GM12878 (cell line): ENCODE measurements around the gene ZNF701. TPM values are rescaled to one million over a fixed set of nuclear protein-coding genes. Genes with fewer than 3 reads are reported as not detected.

Experiments
- ATAC-seq: fragments of 200-7000 bp; cut with Tn5 transposase; 3 replicates; pipeline ENCODE4 v1.9.1; 2020; ENCODE audit warnings: mild to moderate bottlenecking, moderate library complexity
- BruUV-seq: library from RNA; stranded (reverse); fragments of 400-500 nt; replicated peaks from 2 replicates; lab custom pipeline; 2021; lab: Mats Ljungman, UMichigan
- CTCF ChIA-PET: fragments of 300-600 bp; sonication (Branson Sonifier 250); formaldehyde crosslinking; extraction: SDS; loops from one replicate; lab custom pipeline; 2021; ENCODE audit warnings: inconsistent platforms; lab: Yijun Ruan, JAX
- POLR2A ChIA-PET: fragments of 350-600 bp; formaldehyde crosslinking; extraction: SDS; loops from one replicate; lab custom pipeline; 2021; ENCODE audit warnings: inconsistent platforms; lab: Charles Lee
- RAD21 ChIA-PET: fragments of 300-600 bp; sonication (Branson Sonifier 250); formaldehyde crosslinking; loops from one replicate; lab custom pipeline; 2023; ENCODE audit warnings: antibody characterized with exemption; ENCODE audit not compliant: unreplicated experiment; lab: Charles Lee
- SMC1A ChIA-PET: fragments of 300-600 bp; sonication (Branson Sonifier 250); formaldehyde crosslinking; loops from one replicate; lab custom pipeline; 2023; ENCODE audit not compliant: unreplicated experiment, uncharacterized antibody; lab: Charles Lee
- DNase-seq: peaks from one replicate; pipeline ENCODE4 v3.0.0-alpha.2; 2011; ENCODE audit warnings: low read depth, low spot score
- FAIRE-seq: peaks from 3 replicates; lab custom pipeline; 2011; peaks lifted over from hg19 to GRCh38; lab: Jason Lieb, UNC
- H2AFZ ChIP-seq: 2 replicates; pipeline ENCODE4 v1.6.0; 2011; ENCODE audit warnings: low read depth, low read length, control low read depth; ENCODE audit not compliant: control insufficient read depth
- H3K27ac ChIP-seq: 2 replicates; pipeline ENCODE4 v1.5.1; 2011; ENCODE audit warnings: control low read depth; ENCODE audit not compliant: control insufficient read depth, insufficient read depth
- H3K27me3 ChIP-seq, 2 experiments: replicated peaks in 1 of 2; 2 replicates each; pipeline versions ENCODE4 v1.6.0 to v1.6.1; 2011; ENCODE audit warnings: low read length in 1 of 2; ENCODE audit not compliant: control insufficient read depth in 2 of 2, insufficient read depth in 2 of 2
- H3K36me3 ChIP-seq, 2 experiments: 2 replicates each; pipeline ENCODE4 v1.5.1; 2011; ENCODE audit warnings: low read length in 1 of 2; ENCODE audit not compliant: control insufficient read depth in 2 of 2, insufficient read depth in 2 of 2
- H3K4me1 ChIP-seq: 2 replicates; pipeline ENCODE4 v1.6.1; 2011; ENCODE audit warnings: mild to moderate bottlenecking, low read length, moderate library complexity, mixed read lengths; ENCODE audit not compliant: control insufficient read depth, insufficient read depth
- H3K4me2 ChIP-seq: 2 replicates; pipeline ENCODE4 v1.6.0; 2011; ENCODE audit warnings: control low read depth; ENCODE audit not compliant: control insufficient read depth, insufficient read depth
- H3K4me3 ChIP-seq: fragments of 200-600 bp; sonication (generic); 2 replicates; pipeline ENCODE4 v1.5.1; 2016
- H3K79me2 ChIP-seq: 2 replicates; pipeline ENCODE4 v1.6.0; 2011; ENCODE audit warnings: low read length; ENCODE audit not compliant: control insufficient read depth, insufficient read depth
- H3K9ac ChIP-seq: 2 replicates; pipeline ENCODE4 v1.8.0; 2011; ENCODE audit warnings: low read length, control low read depth, mixed read lengths; ENCODE audit not compliant: control insufficient read depth, insufficient read depth
- H3K9me3 ChIP-seq: replicated peaks from 3 replicates; pipeline ENCODE4 v1.5.1; 2011; ENCODE audit warnings: mild to moderate bottlenecking, low read length; ENCODE audit not compliant: control insufficient read depth, insufficient read depth
- H4K20me1 ChIP-seq: 2 replicates; pipeline ENCODE4 v1.6.0; 2011; ENCODE audit not compliant: control insufficient read depth, insufficient read depth
- ATF7 ChIP-seq: fragments of 450-650 bp; IDR thresholded peaks from 2 replicates; pipeline ENCODE4 v1.6.1; 2016; ENCODE audit warnings: low read depth, mild to moderate bottlenecking
- CREB1 ChIP-seq: IDR thresholded peaks from 2 replicates; pipeline ENCODE4 v1.6.1; 2012; ENCODE audit warnings: low read depth, mild to moderate bottlenecking, inconsistent platforms
- CREM ChIP-seq: IDR thresholded peaks from 2 replicates; pipeline ENCODE4 v1.6.1; 2014; ENCODE audit warnings: antibody characterized with exemption, low read depth
- DPF2 ChIP-seq: fragments of 450-650 bp; IDR thresholded peaks from 2 replicates; pipeline ENCODE4 v1.6.1; 2017; ENCODE audit warnings: mild to moderate bottlenecking
- EED ChIP-seq: sonication (generic); IDR thresholded peaks from 2 replicates; pipeline ENCODE4 v1.6.1; 2016; ENCODE audit warnings: antibody characterized with exemption, low read depth
- GATAD2B ChIP-seq: fragments of 450-650 bp; conservative IDR thresholded peaks from 2 replicates; pipeline ENCODE4 v1.6.1; 2017; ENCODE audit warnings: low read depth, mild to moderate bottlenecking, moderate library complexity
- JUNB ChIP-seq: IDR thresholded peaks from 2 replicates; pipeline ENCODE4 v1.6.1; 2016; ENCODE audit warnings: antibody characterized with exemption, mild to moderate bottlenecking
- KDM1A ChIP-seq: fragments of 200-600 bp; sonication (generic); IDR thresholded peaks from 2 replicates; pipeline ENCODE4 v1.6.1; 2016; ENCODE audit warnings: borderline replicate concordance
- MEF2B ChIP-seq: fragments of 450-650 bp; IDR thresholded peaks from 2 replicates; pipeline ENCODE4 v1.6.1; 2018; ENCODE audit warnings: mild to moderate bottlenecking, moderate library complexity; ENCODE audit not compliant: partially characterized antibody, poor library complexity, severe bottlenecking
- NR2C2 ChIP-seq: IDR thresholded peaks from 2 replicates; pipeline ENCODE4 v1.6.1; 2011; ENCODE audit warnings: borderline replicate concordance, low read depth; ENCODE audit not compliant: control insufficient read depth, insufficient read length
- POLR2AphosphoS5 ChIP-seq: IDR thresholded peaks from 2 replicates; pipeline ENCODE4 v1.6.1; 2011; ENCODE audit warnings: mild to moderate bottlenecking, low read length, inconsistent platforms
- RAD21 ChIP-seq: IDR thresholded peaks from 2 replicates; pipeline ENCODE4 v1.6.1; 2011; ENCODE audit warnings: mild to moderate bottlenecking, low read depth, low read length, moderate library complexity; ENCODE audit not compliant: insufficient read depth
- RUNX3 ChIP-seq: IDR thresholded peaks from 2 replicates; pipeline ENCODE4 v1.6.1; 2012; ENCODE audit warnings: low read length, inconsistent platforms
- SP1 ChIP-seq: IDR thresholded peaks from one replicate; pipeline ENCODE4 v1.6.1; 2011; ENCODE audit warnings: low read depth, low read length
- SREBF1 ChIP-seq: IDR thresholded peaks from 2 replicates; pipeline ENCODE4 v1.6.1; 2012; ENCODE audit warnings: mild to moderate bottlenecking, low read length
- TAF1 ChIP-seq: IDR thresholded peaks from 2 replicates; pipeline ENCODE4 v1.6.1; 2011; ENCODE audit warnings: mild to moderate bottlenecking, low read depth, low read length, borderline replicate concordance
- ZNF217 ChIP-seq: fragments of 450-650 bp; IDR thresholded peaks from 2 replicates; pipeline ENCODE4 v1.6.1; 2017; ENCODE audit warnings: antibody characterized with exemption, mild to moderate bottlenecking
- WGBS: methylation state at CpG from one replicate; pipeline ENCODE4 v1.1.6; 2016; ENCODE audit warnings: low lambda C conversion rate; ENCODE audit not compliant: insufficient replicate concordance, insufficient coverage; ENCODE audit errors: missing lambda C conversion rate; 5-methylcytosine and 5-hydroxymethylcytosine counted together
- in situ Hi-C: fragments of 300-500 bp; cut with MboI; formaldehyde crosslinking; loops from 9 replicates; pipeline ENCODE4 v1.14.3; 2018; ENCODE audit warnings: mixed read lengths
- intact Hi-C: fragments of 100-400 bp; cut with micrococcal nuclease; formaldehyde crosslinking; loops from one replicate; pipeline ENCODE4 v1.14.2; 2022; ENCODE audit not compliant: unreplicated experiment
- polyA plus RNA-seq, 11 experiments: library from polyadenylated mRNA; depleted of rRNA in 4 of 11; unstranded in 6 of 11; stranded (reverse) in 5 of 11; fragments of >200 nt; fragmentation: Nextera tagmentation in 4 of 11; fragmentation: Illumina TruSeq in 1 of 11; extraction: Ambion mirVana in 4 of 11; extraction: Trizol in 1 of 11; gene quantifications; 1 replicate in 1 of 11; 2 replicates in 10 of 11; pipeline versions ENCODE4 v1.2.1 to v1.2.3, GENCODE V29; 2011 to 2016; ENCODE audit warnings: inconsistent platforms in 2 of 11, missing spikeins in 2 of 11, low read depth in 1 of 11
- total RNA-seq, 4 experiments: library from RNA; depleted of rRNA in 3 of 4; stranded (reverse); fragments of >200 nt in 3 of 4; fragmentation: Illumina TruSeq in 1 of 4; extraction: Trizol in 1 of 4; gene quantifications; 2 replicates each; pipeline versions ENCODE4 v1.2.1 to v1.2.3, GENCODE V29; 2013 to 2021
- TF ChIP-seq, protein P1 (sequence below), 3 experiments: IDR thresholded peaks in 2 of 3; conservative IDR thresholded peaks in 1 of 3; 2 replicates each; pipeline ENCODE4 v1.5.1; 2011; ENCODE audit warnings: low read depth in 3 of 3, low read length in 3 of 3, mild to moderate bottlenecking in 3 of 3, control low read depth in 2 of 3, moderate library complexity in 2 of 3, inconsistent platforms in 1 of 3, mixed read lengths in 1 of 3; ENCODE audit not compliant: control insufficient read depth in 2 of 3, insufficient read depth in 1 of 3; ENCODE audit errors: extremely low read depth in 1 of 3
- TF ChIP-seq, protein P2 (sequence below): fragments of 450-650 bp; formaldehyde crosslinking; IDR thresholded peaks from 2 replicates; pipeline ENCODE4 v1.5.0; 2022; ENCODE audit warnings: mild to moderate bottlenecking, missing genetic modification characterization

Gene ZNF701
- total and polyA plus RNA-seq, 10 of the 15 experiments (the other 5 are each of a cell fraction or from before 2014, with no cell fraction given): 3.1 to 18.1 (median 8.0) TPM

DNA sequence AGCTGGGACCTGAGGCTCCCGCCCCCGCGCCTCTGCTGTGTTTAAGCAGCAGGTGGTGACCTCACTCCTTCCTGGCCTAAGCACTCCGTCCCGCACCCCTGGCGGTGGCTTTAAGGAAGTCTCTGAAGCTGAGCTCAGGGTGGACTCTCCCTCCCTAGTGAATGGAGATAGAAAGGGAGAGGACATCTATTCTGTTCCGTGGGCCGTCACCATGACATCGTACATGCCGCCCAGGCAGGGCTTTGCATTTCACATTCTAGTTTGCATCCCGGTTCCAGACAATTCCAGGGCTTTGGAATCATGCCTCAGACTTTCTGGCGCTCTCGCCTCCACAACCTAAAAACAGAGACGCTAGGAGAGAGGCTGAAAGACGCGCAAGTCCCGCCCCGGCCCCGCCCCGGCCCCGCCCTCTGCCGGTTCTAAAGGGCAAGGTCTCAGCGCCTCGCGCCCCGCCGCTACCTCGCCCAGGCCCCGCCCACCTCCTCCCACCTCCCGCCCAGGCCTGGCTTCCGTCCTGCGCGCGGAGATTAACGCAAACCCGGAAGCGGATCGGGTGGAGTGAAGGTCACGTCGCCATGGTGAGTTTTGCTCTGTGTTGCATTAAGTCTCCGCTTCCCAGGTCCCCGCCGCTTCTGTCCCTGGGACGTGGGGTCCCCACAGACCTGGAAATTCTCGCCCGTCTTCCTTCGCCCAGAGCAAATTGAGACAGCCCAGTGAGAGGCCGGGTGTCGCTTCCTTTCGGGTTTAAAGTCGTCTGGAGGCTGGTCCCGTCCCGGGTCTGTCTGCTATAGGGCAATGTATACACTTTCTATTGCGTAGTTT is 42.7 kb upstream of the ZNF701 start, which contains the start of gene ZNF808:
TSS of gene ZNF808 (plus strand) at position 535 of the 822 bp plus-strand sequence. CDS start 15,617 bp downstream, outside the sequence.
- 0% methylated on average over 49 of the region's 54 CpGs for WGBS
- SMC1A ChIA-PET: interaction anchor here (0.6 to 1.6 kb wide), 3 partner anchors 10 to 220 kb away, joined by 3 read pairs; no protein-coding TSS in a partner anchor
- Histone ChIP-seq H3K4me2 (peak within 1 kb of the TSS; percentile 93), H3K27me3 (no peaks in the 10 kb centered on the region), H3K4me1 (no peaks in the 10 kb centered on the region; the same call in 1 of the 2 replicates), H3K36me3 (no peaks in the 10 kb centered on the region; a peak in 1 of 4 replicates), H3K4me3 (peak within 1 kb of the TSS; percentile 79), H3K9me3 (no peaks in the 10 kb centered on the region; the same call in 1 of the 3 replicates), H3K79me2 (peaks cover 22% of the 10 kb centered on the region), H4K20me1 (no peaks in the 10 kb centered on the region), H3K27ac (peak within 1 kb of the TSS; percentile 92), H3K9ac (peak within 1 kb of the TSS; percentile 98), H2AFZ (peak within 1 kb of the TSS; percentile 97)
- no TSS peak for BruUV-seq
- intact Hi-C loops: loop anchor here (2.0 to 5.0 kb wide), 2 partner anchors 45 to 221 kb away; partner anchors contain the start of gene ZNF701
- peak; percentile 61 for FAIRE-seq
- peak; percentile 95 for ATAC-seq
- POLR2A ChIA-PET: interaction anchor here (0.8 to 0.9 kb wide), 2 partner anchors 10 to 16 kb away, joined by 4 read pairs; no protein-coding TSS in a partner anchor
- CTCF ChIA-PET: interaction anchor here (0.6 to 1.0 kb wide), 2 partner anchors 8 to 155 kb away, joined by 3 read pairs; no protein-coding TSS in a partner anchor
- RAD21 ChIA-PET: interaction anchor here (1.1 kb wide), 1 partner anchor 16 kb away, joined by 5 read pairs; no protein-coding TSS in a partner anchor
- peak; percentile 68 for DNase-seq
- in situ Hi-C loops: loop anchor here (25.0 kb wide), 1 partner anchor 1140 kb away; the partner anchor contains the start of genes C19orf84 and LIM2
- TF ChIP-seq, protein P1, sequence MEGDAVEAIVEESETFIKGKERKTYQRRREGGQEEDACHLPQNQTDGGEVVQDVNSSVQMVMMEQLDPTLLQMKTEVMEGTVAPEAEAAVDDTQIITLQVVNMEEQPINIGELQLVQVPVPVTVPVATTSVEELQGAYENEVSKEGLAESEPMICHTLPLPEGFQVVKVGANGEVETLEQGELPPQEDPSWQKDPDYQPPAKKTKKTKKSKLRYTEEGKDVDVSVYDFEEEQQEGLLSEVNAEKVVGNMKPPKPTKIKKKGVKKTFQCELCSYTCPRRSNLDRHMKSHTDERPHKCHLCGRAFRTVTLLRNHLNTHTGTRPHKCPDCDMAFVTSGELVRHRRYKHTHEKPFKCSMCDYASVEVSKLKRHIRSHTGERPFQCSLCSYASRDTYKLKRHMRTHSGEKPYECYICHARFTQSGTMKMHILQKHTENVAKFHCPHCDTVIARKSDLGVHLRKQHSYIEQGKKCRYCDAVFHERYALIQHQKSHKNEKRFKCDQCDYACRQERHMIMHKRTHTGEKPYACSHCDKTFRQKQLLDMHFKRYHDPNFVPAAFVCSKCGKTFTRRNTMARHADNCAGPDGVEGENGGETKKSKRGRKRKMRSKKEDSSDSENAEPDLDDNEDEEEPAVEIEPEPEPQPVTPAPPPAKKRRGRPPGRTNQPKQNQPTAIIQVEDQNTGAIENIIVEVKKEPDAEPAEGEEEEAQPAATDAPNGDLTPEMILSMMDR (IDR thresholded peaks at IDR 0.05 in 2 of 3, conservative IDR thresholded peaks at IDR 0.05 in 1 of 3; ENCODE audit: control insufficient read depth in 2 of 3, extremely low read depth in 1 of 3, insufficient read depth in 1 of 3, low read depth in 3 of 3, low read length in 3 of 3): peak; percentile 57 to 77 (median 59)
- TF ChIP-seq MEF2B (peak; percentile 6), DPF2 (no peak), JUNB (no peak), RAD21 (peak; percentile 63), ATF7 (peak; percentile 84), EED (peak; percentile 70; the same call in 1 of the 2 replicates), GATAD2B (peak; percentile 57; the same call in 1 of the 2 replicates), TAF1 (peak; percentile 51; the same call in 1 of the 2 replicates), CREM (peak; percentile 54), KDM1A (no peak), SP1 (peak; percentile 50), ZNF217 (no peak), POLR2AphosphoS5 (peak; percentile 71; the same call in 1 of the 2 replicates), NR2C2 (no peak), RUNX3 (peak; percentile 39; the same call in 1 of the 2 replicates), CREB1 (peak; percentile 52; the same call in 1 of the 2 replicates), SREBF1 (no peak)
- TF ChIP-seq, protein P2, sequence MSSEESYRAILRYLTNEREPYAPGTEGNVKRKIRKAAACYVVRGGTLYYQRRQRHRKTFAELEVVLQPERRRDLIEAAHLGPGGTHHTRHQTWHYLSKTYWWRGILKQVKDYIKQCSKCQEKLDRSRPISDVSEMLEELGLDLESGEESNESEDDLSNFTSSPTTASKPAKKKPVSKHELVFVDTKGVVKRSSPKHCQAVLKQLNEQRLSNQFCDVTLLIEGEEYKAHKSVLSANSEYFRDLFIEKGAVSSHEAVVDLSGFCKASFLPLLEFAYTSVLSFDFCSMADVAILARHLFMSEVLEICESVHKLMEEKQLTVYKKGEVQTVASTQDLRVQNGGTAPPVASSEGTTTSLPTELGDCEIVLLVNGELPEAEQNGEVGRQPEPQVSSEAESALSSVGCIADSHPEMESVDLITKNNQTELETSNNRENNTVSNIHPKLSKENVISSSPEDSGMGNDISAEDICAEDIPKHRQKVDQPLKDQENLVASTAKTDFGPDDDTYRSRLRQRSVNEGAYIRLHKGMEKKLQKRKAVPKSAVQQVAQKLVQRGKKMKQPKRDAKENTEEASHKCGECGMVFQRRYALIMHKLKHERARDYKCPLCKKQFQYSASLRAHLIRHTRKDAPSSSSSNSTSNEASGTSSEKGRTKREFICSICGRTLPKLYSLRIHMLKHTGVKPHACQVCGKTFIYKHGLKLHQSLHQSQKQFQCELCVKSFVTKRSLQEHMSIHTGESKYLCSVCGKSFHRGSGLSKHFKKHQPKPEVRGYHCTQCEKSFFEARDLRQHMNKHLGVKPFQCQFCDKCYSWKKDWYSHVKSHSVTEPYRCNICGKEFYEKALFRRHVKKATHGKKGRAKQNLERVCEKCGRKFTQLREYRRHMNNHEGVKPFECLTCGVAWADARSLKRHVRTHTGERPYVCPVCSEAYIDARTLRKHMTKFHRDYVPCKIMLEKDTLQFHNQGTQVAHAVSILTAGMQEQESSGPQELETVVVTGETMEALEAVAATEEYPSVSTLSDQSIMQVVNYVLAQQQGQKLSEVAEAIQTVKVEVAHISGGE: no peak
